Keratinocyte (primary cell): ENCODE data around the gene ASCL2. TPM values are rescaled to one million over a fixed set of nuclear protein-coding genes. Genes with fewer than 3 reads are reported as not detected.

Source experiments
- DNase-seq: peaks from one replicate; pipeline ENCODE4 v3.0.0-alpha.2; 2011; ENCODE audit warnings: low read depth, missing footprints, low spot score
- FAIRE-seq: peaks from 2 replicates; lab custom pipeline; 2011; peaks lifted over from hg19 to GRCh38; lab: Jason Lieb, UNC
- H2AFZ ChIP-seq: 2 replicates; pipeline ENCODE4 v1.6.0; 2012; ENCODE audit warnings: low read length, control low read depth, inconsistent platforms; ENCODE audit not compliant: control insufficient read depth
- H3K27ac ChIP-seq: 2 replicates; pipeline ENCODE4 v1.5.1; 2011; ENCODE audit warnings: low read length; ENCODE audit not compliant: control insufficient read depth, insufficient read depth
- H3K27me3 ChIP-seq: 3 replicates; pipeline ENCODE4 v1.6.0; 2011; ENCODE audit warnings: low read length; ENCODE audit not compliant: control insufficient read depth, insufficient read depth; ENCODE audit errors: extremely low read depth
- H3K36me3 ChIP-seq, 2 experiments: 2 replicates in 1 of 2; 3 replicates in 1 of 2; pipeline ENCODE4 v1.5.1; 2011; ENCODE audit warnings: low read length in 2 of 2, mild to moderate bottlenecking in 1 of 2; ENCODE audit not compliant: control insufficient read depth in 2 of 2, insufficient read depth in 2 of 2; ENCODE audit errors: extremely low read depth in 1 of 2
- H3K4me1 ChIP-seq: 3 replicates; pipeline ENCODE4 v1.5.1; 2011; ENCODE audit warnings: low read length; ENCODE audit not compliant: control insufficient read depth, insufficient read depth; ENCODE audit errors: extremely low read depth
- H3K4me2 ChIP-seq: 3 replicates; pipeline ENCODE4 v1.6.0; 2011; ENCODE audit warnings: low read depth, low read length; ENCODE audit not compliant: control insufficient read depth, insufficient read depth; ENCODE audit errors: extremely low read depth
- H3K4me3 ChIP-seq, 3 experiments: fragments of 200-600 bp in 1 of 3; sonication (generic) in 1 of 3; 2 replicates in 2 of 3; 3 replicates in 1 of 3; pipeline ENCODE4 v1.5.1; 2011 to 2016; ENCODE audit warnings: low read length in 3 of 3, mild to moderate bottlenecking in 3 of 3, control low read depth in 2 of 3, inconsistent platforms in 1 of 3, low read depth in 1 of 3, mixed read lengths in 1 of 3, mixed run types in 1 of 3, moderate library complexity in 1 of 3; ENCODE audit not compliant: control insufficient read depth in 2 of 3, insufficient read depth in 2 of 3; ENCODE audit errors: extremely low read depth in 1 of 3
- H3K79me2 ChIP-seq: 2 replicates; pipeline ENCODE4 v1.6.0; 2012; ENCODE audit warnings: low read length; ENCODE audit not compliant: control insufficient read depth, insufficient read depth
- H3K9ac ChIP-seq: 3 replicates; pipeline ENCODE4 v1.6.0; 2011; ENCODE audit warnings: low read length; ENCODE audit not compliant: control insufficient read depth, insufficient read depth; ENCODE audit errors: extremely low read depth
- H3K9me1 ChIP-seq: 3 replicates; pipeline ENCODE4 v1.6.0; 2011; ENCODE audit warnings: low read length; ENCODE audit not compliant: control insufficient read depth, insufficient read depth; ENCODE audit errors: extremely low read depth
- H3K9me3 ChIP-seq: 2 replicates; pipeline ENCODE4 v1.5.1; 2012; ENCODE audit warnings: low read depth, low read length; ENCODE audit not compliant: control insufficient read depth
- H4K20me1 ChIP-seq: 3 replicates; pipeline ENCODE4 v1.6.0; 2011; ENCODE audit warnings: low read length; ENCODE audit not compliant: control insufficient read depth, insufficient read depth; ENCODE audit errors: extremely low read depth
- EZH2 ChIP-seq: IDR thresholded peaks from one replicate; pipeline ENCODE4 v1.6.1; 2012; ENCODE audit warnings: inconsistent platforms, mild to moderate bottlenecking, low read length, moderate library complexity
- dilution Hi-C: fragments of 300-500 bp; cut with MboI; formaldehyde crosslinking; loops from one replicate; pipeline ENCODE4 v1.7.0; 2020; ENCODE audit warnings: low sequenced_read_pairs; ENCODE audit not compliant: extremely low pct_ligation_motif_present
- polyA plus RNA-seq, 5 experiments: library from polyadenylated mRNA; depleted of rRNA in 3 of 5; stranded (reverse) in 3 of 5; stranded (forward) in 1 of 5; unstranded in 1 of 5; fragments of >200 nt; gene quantifications; 1 replicate in 1 of 5; 2 replicates in 3 of 5; 3 replicates in 1 of 5; pipeline versions ENCODE4 v1.2.1 to v1.2.3, GENCODE V29; 2011 to 2012; ENCODE audit warnings: missing spikeins in 2 of 5, low read depth in 1 of 5, low replicate concordance in 1 of 5
- TF ChIP-seq, protein P1 (sequence below), 3 experiments: IDR thresholded peaks in 1 of 3; conservative IDR thresholded peaks in 1 of 3; optimal IDR thresholded peaks in 1 of 3; 2 replicates in 2 of 3; 3 replicates in 1 of 3; pipeline versions ENCODE3 to v1.5.1; 2011; ENCODE audit warnings: low read length in 3 of 3, mild to moderate bottlenecking in 3 of 3, moderate library complexity in 2 of 3, control low read depth in 1 of 3, inconsistent platforms in 1 of 3; ENCODE audit not compliant: insufficient read depth in 2 of 3; ENCODE audit errors: extremely low read depth in 1 of 3

Gene ASCL2
- polyA plus RNA-seq, 1 donor (not counting 4 experiments of a cell fraction or from before 2014, with no cell fraction given): 0.26 TPM

DNA sequence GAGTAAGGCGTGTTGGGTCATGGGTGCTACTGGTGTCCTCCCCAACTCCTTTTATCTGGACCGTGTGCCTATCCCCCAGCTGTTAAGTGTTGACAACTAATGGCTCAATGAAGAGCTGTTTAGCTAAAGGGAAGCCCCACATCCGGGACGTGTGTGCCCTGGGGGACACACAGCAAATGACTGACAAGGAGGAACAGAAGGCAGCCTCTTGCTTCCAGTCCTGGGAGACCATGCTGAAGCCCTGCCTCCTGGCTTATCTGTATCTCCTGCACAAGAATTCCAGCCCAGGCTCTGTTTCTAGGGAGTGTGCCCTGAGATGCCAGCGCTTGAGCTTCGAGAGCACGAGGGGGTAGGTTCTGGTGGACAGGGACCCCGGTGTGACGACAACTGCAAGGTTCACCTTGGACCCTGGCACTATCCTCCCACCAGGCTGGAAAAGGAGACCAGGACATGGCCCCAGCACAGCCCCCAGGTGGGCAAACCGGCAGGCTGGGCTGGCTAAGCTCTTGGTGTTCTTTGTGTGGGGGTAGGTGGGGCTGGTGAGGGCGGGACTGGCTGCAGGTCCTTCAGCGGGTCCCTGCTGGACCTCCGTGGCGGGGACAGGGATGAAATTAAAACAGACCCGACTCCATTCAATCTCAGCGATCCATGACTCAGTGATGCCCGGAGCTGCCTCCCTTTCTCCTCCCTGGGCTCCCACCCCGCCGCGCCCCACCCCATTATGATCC is 21.0 kb downstream of the ASCL2 start:
- H3K36me3 ChIP-seq: no peaks in the 10 kb centered on the region
- DNase-seq: no peak
- no peak overlapping the region for H3K27ac ChIP-seq
- dilution Hi-C loops: no loop called here
- no peaks in the 10 kb centered on the region for H4K20me1 ChIP-seq
- no peaks in the 10 kb centered on the region for H3K9me1 ChIP-seq
- H3K9me3 ChIP-seq: no peaks in the 10 kb centered on the region
- no peak overlapping the region for H3K4me2 ChIP-seq
- H3K27me3 ChIP-seq: no peaks in the 10 kb centered on the region
- no peaks in the 10 kb centered on the region for H3K4me1 ChIP-seq
- no peak for FAIRE-seq
- no peak overlapping the region for H2AFZ ChIP-seq
- no peak overlapping the region for H3K9ac ChIP-seq
- TF ChIP-seq EZH2: no peak
- TF ChIP-seq, protein P1, sequence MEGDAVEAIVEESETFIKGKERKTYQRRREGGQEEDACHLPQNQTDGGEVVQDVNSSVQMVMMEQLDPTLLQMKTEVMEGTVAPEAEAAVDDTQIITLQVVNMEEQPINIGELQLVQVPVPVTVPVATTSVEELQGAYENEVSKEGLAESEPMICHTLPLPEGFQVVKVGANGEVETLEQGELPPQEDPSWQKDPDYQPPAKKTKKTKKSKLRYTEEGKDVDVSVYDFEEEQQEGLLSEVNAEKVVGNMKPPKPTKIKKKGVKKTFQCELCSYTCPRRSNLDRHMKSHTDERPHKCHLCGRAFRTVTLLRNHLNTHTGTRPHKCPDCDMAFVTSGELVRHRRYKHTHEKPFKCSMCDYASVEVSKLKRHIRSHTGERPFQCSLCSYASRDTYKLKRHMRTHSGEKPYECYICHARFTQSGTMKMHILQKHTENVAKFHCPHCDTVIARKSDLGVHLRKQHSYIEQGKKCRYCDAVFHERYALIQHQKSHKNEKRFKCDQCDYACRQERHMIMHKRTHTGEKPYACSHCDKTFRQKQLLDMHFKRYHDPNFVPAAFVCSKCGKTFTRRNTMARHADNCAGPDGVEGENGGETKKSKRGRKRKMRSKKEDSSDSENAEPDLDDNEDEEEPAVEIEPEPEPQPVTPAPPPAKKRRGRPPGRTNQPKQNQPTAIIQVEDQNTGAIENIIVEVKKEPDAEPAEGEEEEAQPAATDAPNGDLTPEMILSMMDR (optimal IDR thresholded peaks at IDR 0.05 in 1 of 3, IDR thresholded peaks at IDR 0.05 in 1 of 3, conservative IDR thresholded peaks at IDR 0.05 in 1 of 3; ENCODE audit: extremely low read depth in 1 of 3, insufficient read depth in 2 of 3, low read length in 3 of 3): no peak
- H3K4me3 ChIP-seq: no peak overlapping the region
- H3K79me2 ChIP-seq: no peaks in the 10 kb centered on the region

GRCh38 chr11:2248762-2249161 is 21.6 kb downstream of the ASCL2 start:
- no peaks in the 10 kb centered on the region for H3K79me2 ChIP-seq
- no peaks in the 10 kb centered on the region for H4K20me1 ChIP-seq
- no peak overlapping the region for H3K9ac ChIP-seq
- H2AFZ ChIP-seq: no peak overlapping the region
- no peak overlapping the region for H3K4me2 ChIP-seq
- TF ChIP-seq, protein P1 (optimal IDR thresholded peaks at IDR 0.05 in 1 of 3, IDR thresholded peaks at IDR 0.05 in 1 of 3, conservative IDR thresholded peaks at IDR 0.05 in 1 of 3; ENCODE audit: extremely low read depth in 1 of 3, insufficient read depth in 2 of 3, low read length in 3 of 3): no peak
- no peak for TF ChIP-seq EZH2
- no peaks in the 10 kb centered on the region for H3K9me1 ChIP-seq
- no peaks in the 10 kb centered on the region for H3K4me1 ChIP-seq
- H3K9me3 ChIP-seq: no peaks in the 10 kb centered on the region
- DNase-seq (no peak), FAIRE-seq (no peak)
- H3K27ac ChIP-seq: no peak overlapping the region
- dilution Hi-C loops: no loop called here
- H3K36me3 ChIP-seq: no peaks in the 10 kb centered on the region
- no peaks in the 10 kb centered on the region for H3K27me3 ChIP-seq
- H3K4me3 ChIP-seq: no peak overlapping the region
